ENCODE results near the gene ITPRIP.

- TF ChIP-seq ZNF211 (tag by site-specific recombination; IDR thresholded peaks at IDR 0.05; ENCODE audit: low read depth) (no peak), ZNF707 (tag by site-specific recombination; IDR thresholded peaks at IDR 0.05) (no peak)
Measured at GRCh38 chr10:104301907-104302690, 36.2 kb downstream of the ITPRIP start.
